Measurements from ENCODE around the gene PALM3. TPM values are rescaled to one million over a fixed set of nuclear protein-coding genes. Genes with fewer than 3 reads are reported as not detected.

Gene PALM3
- total RNA-seq, 2 experiments from 2014 or later: 0.09 TPM; not detected in 1

- H3K9me2 ChIP-seq (ENCODE audit: insufficient read depth, low read length): no peaks in the 10 kb centered on the region
- peaks cover 15% of the 10 kb centered on the region; the same call in 1 of the 2 replicates for H3K79me2 ChIP-seq (ENCODE audit: insufficient read depth, low read depth, low read length)
- H3K4me1 ChIP-seq (ENCODE audit: insufficient read depth, low read length, poor library complexity, severe bottlenecking): peaks cover 21% of the 10 kb centered on the region
- POLR2A ChIA-PET: no interaction called here
- CTCF ChIA-PET (ENCODE audit: unreplicated experiment): no interaction called here
- H3K36me3 ChIP-seq (ENCODE audit: insufficient read depth, low read length): peaks cover 49% of the 10 kb centered on the region
- intact Hi-C loops (cut with micrococcal nuclease; ENCODE audit: unreplicated experiment): loop anchor here (1.0 kb wide), 1 partner anchor 16 kb away; no protein-coding TSS in a partner anchor
- TF ChIP-seq EZH2phosphoT487 (IDR thresholded peaks at IDR 0.05; ENCODE audit: borderline replicate concordance, low read depth, low read length): no peak
- peak; percentile 76 for TF ChIP-seq CTCF (conservative IDR thresholded peaks at IDR 0.05; ENCODE audit: low read length)
- no TSS peak for BruUV-seq (replicated peaks)
- H3K4me2 ChIP-seq (ENCODE audit: low read length): peak overlapping the region; percentile 82
- peak overlapping the region; percentile 63 for H3K27ac ChIP-seq (ENCODE audit: low read depth, low read length, poor library complexity, severe bottlenecking)
- H3K4me3 ChIP-seq (ENCODE audit: low read depth, low read length, poor library complexity, severe bottlenecking): peak overlapping the region; percentile 87
- no peak overlapping the region for H2AFZ ChIP-seq (ENCODE audit: low read length)
- peaks cover 9% of the 10 kb centered on the region; the same call in 1 of the 2 replicates for H4K20me1 ChIP-seq (ENCODE audit: insufficient read depth, low read length)
- peak; percentile 80 for DNase-seq (ENCODE audit: low spot score)
- H3K9me3 ChIP-seq (ENCODE audit: low read length): peaks cover 9% of the 10 kb centered on the region
Measured at GRCh38 chr19:14089412-14089661, 27.5 kb upstream of the PALM3 start.

GRCh38 chr19:14088634-14089411 lies 26.9 kb upstream of the PALM3 start:
- POLR2A ChIA-PET: no interaction called here
- Histone ChIP-seq H3K36me3 (ENCODE audit: insufficient read depth, low read length) (peaks cover 49% of the 10 kb centered on the region), H3K4me1 (ENCODE audit: insufficient read depth, low read length, poor library complexity, severe bottlenecking) (peaks cover 21% of the 10 kb centered on the region), H3K9me2 (ENCODE audit: insufficient read depth, low read length) (no peaks in the 10 kb centered on the region), H3K4me3 (ENCODE audit: low read depth, low read length, poor library complexity, severe bottlenecking) (peak overlapping the region; percentile 87), H2AFZ (ENCODE audit: low read length) (no peak overlapping the region), H3K4me2 (ENCODE audit: low read length) (peak overlapping the region; percentile 82), H4K20me1 (ENCODE audit: insufficient read depth, low read length) (peaks cover 9% of the 10 kb centered on the region; the same call in 1 of the 2 replicates), H3K79me2 (ENCODE audit: insufficient read depth, low read depth, low read length) (peaks cover 15% of the 10 kb centered on the region; the same call in 1 of the 2 replicates), H3K27ac (ENCODE audit: low read depth, low read length, poor library complexity, severe bottlenecking) (peak overlapping the region; percentile 63), H3K9me3 (ENCODE audit: low read length) (peaks cover 9% of the 10 kb centered on the region)
- intact Hi-C loops (cut with micrococcal nuclease; ENCODE audit: unreplicated experiment): loop anchor here (1.0 kb wide), 1 partner anchor 16 kb away; no protein-coding TSS in a partner anchor
- BruUV-seq (replicated peaks): TSS peak; percentile 74
- no peak for DNase-seq (ENCODE audit: low spot score)
- CTCF ChIA-PET (ENCODE audit: unreplicated experiment): no interaction called here
- TF ChIP-seq EZH2phosphoT487 (IDR thresholded peaks at IDR 0.05; ENCODE audit: borderline replicate concordance, low read depth, low read length): no peak
- no peak for TF ChIP-seq CTCF (conservative IDR thresholded peaks at IDR 0.05; ENCODE audit: low read length)

GRCh38 chr19:14086098-14086497 lies 24.2 kb upstream of the PALM3 start:
- CTCF ChIA-PET (ENCODE audit: unreplicated experiment): no interaction called here

More at GRCh38 chr19:14086098-14086497, 24.2 kb upstream of the PALM3 start:
- Histone ChIP-seq H3K4me3 (ENCODE audit: low read depth, low read length, poor library complexity, severe bottlenecking) (no peak overlapping the region), H3K9me3 (ENCODE audit: low read length) (no peaks in the 10 kb centered on the region), H3K9me2 (ENCODE audit: insufficient read depth, low read length) (no peaks in the 10 kb centered on the region), H3K4me1 (ENCODE audit: insufficient read depth, low read length, poor library complexity, severe bottlenecking) (peaks cover 20% of the 10 kb centered on the region), H3K27ac (ENCODE audit: low read depth, low read length, poor library complexity, severe bottlenecking) (no peak overlapping the region), H4K20me1 (ENCODE audit: insufficient read depth, low read length) (peaks cover 9% of the 10 kb centered on the region; the same call in 1 of the 2 replicates), H3K36me3 (ENCODE audit: insufficient read depth, low read length) (peaks cover 41% of the 10 kb centered on the region), H3K79me2 (ENCODE audit: insufficient read depth, low read depth, low read length) (peaks cover 15% of the 10 kb centered on the region; the same call in 1 of the 2 replicates), H2AFZ (ENCODE audit: low read length) (no peak overlapping the region), H3K4me2 (ENCODE audit: low read length) (no peak overlapping the region)
- POLR2A ChIA-PET: no interaction called here
- no TSS peak for BruUV-seq (replicated peaks)
- TF ChIP-seq CTCF (conservative IDR thresholded peaks at IDR 0.05; ENCODE audit: low read length): no peak
- TF ChIP-seq EZH2phosphoT487 (IDR thresholded peaks at IDR 0.05; ENCODE audit: borderline replicate concordance, low read depth, low read length): no peak
- DNase-seq (ENCODE audit: low spot score): no peak
- intact Hi-C loops (cut with micrococcal nuclease; ENCODE audit: unreplicated experiment): no loop called here

Measured in OCI-LY7 (cell line).